Activated naive CD4-positive, alpha-beta T cell treated with anti-CD3 and anti-CD28 coated beads for 36 hours (primary cell): ENCODE measurements around the gene CYP4F22. TPM values are rescaled to one million over a fixed set of nuclear protein-coding genes. Genes with fewer than 3 reads are reported as not detected.
"Not testable (repeated sequence)": the region's sequence is repeated elsewhere in the genome, so short reads cannot be mapped to it uniquely, and the experiment has no call there.

Experiments used
- CTCF ChIA-PET: fragments of 350-600 bp; sonication (Branson Sonifier 250); formaldehyde crosslinking; loops from one replicate; lab custom pipeline; 2021; ENCODE audit warnings: antibody characterized with exemption; lab: Charles Lee
- DNase-seq: peaks from one replicate; pipeline ENCODE4 v3.0.0-alpha.2; 2020
- H3K27ac Mint-ChIP-seq: one replicate; pipeline ENCODE4 v1.8.0; 2021; ENCODE audit warnings: mild to moderate bottlenecking, mixed read lengths
- H3K27me3 Mint-ChIP-seq: one replicate; pipeline ENCODE4 v1.8.0; 2021; ENCODE audit warnings: low read depth, mixed read lengths
- H3K36me3 Mint-ChIP-seq: one replicate; pipeline ENCODE4 v1.8.0; 2021; ENCODE audit warnings: low read depth, mixed read lengths
- H3K4me1 Mint-ChIP-seq: one replicate; pipeline ENCODE4 v1.8.0; 2021; ENCODE audit warnings: low read depth, mixed read lengths
- H3K4me3 Mint-ChIP-seq: one replicate; pipeline ENCODE4 v1.8.0; 2021; ENCODE audit warnings: mild to moderate bottlenecking, moderate library complexity, mixed read lengths
- H3K9me3 Mint-ChIP-seq: one replicate; pipeline ENCODE4 v1.8.0; 2021; ENCODE audit warnings: mixed read lengths
- intact Hi-C: fragments of 100-400 bp; cut with micrococcal nuclease; formaldehyde crosslinking; loops from one replicate; pipeline ENCODE4 v1.15.1; 2023
- total RNA-seq, 2 experiments: library from RNA; stranded (reverse); gene quantifications; one replicate each; pipeline ENCODE4 v1.2.3, GENCODE V29; 2021

Gene CYP4F22
- total RNA-seq, 2 experiments from 2014 or later: 0.17 to 0.29 TPM

GRCh38 chr19:15527705-15528104, 19.4 kb downstream of the CYP4F22 start:
- peaks cover 5% of the 10 kb centered on the region for H3K9me3 Mint-ChIP-seq
- no peak overlapping the region for H3K27ac Mint-ChIP-seq
- H3K36me3 Mint-ChIP-seq: peaks cover 2% of the 10 kb centered on the region
- DNase-seq: no peak
- intact Hi-C loops: no loop called here
- H3K4me1 Mint-ChIP-seq: peaks cover 14% of the 10 kb centered on the region
- no peak overlapping the region for H3K4me3 Mint-ChIP-seq
- CTCF ChIA-PET: interaction anchor here (0.6 to 0.9 kb wide), 3 partner anchors 28 to 48 kb away, joined by 3 to 7 read pairs (median 5); no protein-coding TSS in a partner anchor
- no peaks in the 10 kb centered on the region for H3K27me3 Mint-ChIP-seq

- Mint-ChIP-seq H3K4me1 (peaks cover 25% of the 10 kb centered on the region), H3K36me3 (peaks cover 2% of the 10 kb centered on the region), H3K27ac (no peak overlapping the region), H3K27me3 (no peaks in the 10 kb centered on the region), H3K9me3 (peaks cover 5% of the 10 kb centered on the region), H3K4me3 (no peak overlapping the region)
- CTCF ChIA-PET: no interaction called here
- intact Hi-C loops: no loop called here
- no peak for DNase-seq
Observed at GRCh38 chr19:15529774-15530372, 21.5 kb downstream of the CYP4F22 start.

GRCh38 chr19:15532779-15533521, 24.6 kb downstream of the CYP4F22 start:
- peaks cover 2% of the 10 kb centered on the region for H3K36me3 Mint-ChIP-seq
- H3K4me1 Mint-ChIP-seq: peaks cover 34% of the 10 kb centered on the region
- peak overlapping the region; percentile 54 for H3K27ac Mint-ChIP-seq
- CTCF ChIA-PET: interaction anchor here (0.5 to 1.6 kb wide), 9 partner anchors 18 to 901 kb away, joined by 3 read pairs; no protein-coding TSS in a partner anchor
- peaks cover 5% of the 10 kb centered on the region for H3K9me3 Mint-ChIP-seq
- no peaks in the 10 kb centered on the region for H3K27me3 Mint-ChIP-seq
- intact Hi-C loops: loop anchor here (1.0 to 2.0 kb wide), 4 partner anchors 18 to 114 kb away; no protein-coding TSS in a partner anchor
- peak; percentile 61 for DNase-seq
- no peak overlapping the region for H3K4me3 Mint-ChIP-seq

GRCh38 chr19:15533522-15533830, 25.2 kb downstream of the CYP4F22 start:
- H3K27ac Mint-ChIP-seq, H3K36me3 Mint-ChIP-seq, DNase-seq, H3K4me3 Mint-ChIP-seq, H3K9me3 Mint-ChIP-seq, H3K27me3 Mint-ChIP-seq: not testable (repeated sequence)
- intact Hi-C loops: loop anchor here (1.0 to 2.0 kb wide), 4 partner anchors 19 to 114 kb away; no protein-coding TSS in a partner anchor
- H3K4me1 Mint-ChIP-seq: peaks cover 34% of the 10 kb centered on the region
- CTCF ChIA-PET: interaction anchor here (0.9 to 1.6 kb wide), 6 partner anchors 18 to 98 kb away, joined by 3 read pairs; no protein-coding TSS in a partner anchor

- intact Hi-C loops: no loop called here
- peaks cover 2% of the 10 kb centered on the region for H3K36me3 Mint-ChIP-seq
- CTCF ChIA-PET: interaction anchor here (0.8 kb wide), 1 partner anchor 16 kb away, joined by 3 read pairs; no protein-coding TSS in a partner anchor
- no peaks in the 10 kb centered on the region for H3K27me3 Mint-ChIP-seq
- H3K9me3 Mint-ChIP-seq: peaks cover 6% of the 10 kb centered on the region
- peaks cover 34% of the 10 kb centered on the region for H3K4me1 Mint-ChIP-seq
- H3K4me3 Mint-ChIP-seq: no peak overlapping the region
- no peak overlapping the region for H3K27ac Mint-ChIP-seq
- peak; percentile 35 for DNase-seq
Observed at GRCh38 chr19:15534957-15535864, 26.9 kb downstream of the CYP4F22 start.

GRCh38 chr19:15536350-15536749, 28.0 kb downstream of the CYP4F22 start:
- no peaks in the 10 kb centered on the region for H3K27me3 Mint-ChIP-seq
- peaks cover 2% of the 10 kb centered on the region for H3K9me3 Mint-ChIP-seq
- intact Hi-C loops: no loop called here
- H3K4me3 Mint-ChIP-seq: no peak overlapping the region
- no peaks in the 10 kb centered on the region for H3K36me3 Mint-ChIP-seq
- CTCF ChIA-PET: interaction anchor here (1.0 kb wide), 1 partner anchor 15 kb away, joined by 3 read pairs; no protein-coding TSS in a partner anchor
- no peak overlapping the region for H3K27ac Mint-ChIP-seq
- no peak for DNase-seq
- peaks cover 34% of the 10 kb centered on the region for H3K4me1 Mint-ChIP-seq

GRCh38 chr19:15538774-15539173, 30.4 kb downstream of the CYP4F22 start:
- CTCF ChIA-PET: no interaction called here
- Mint-ChIP-seq H3K4me1 (peaks cover 17% of the 10 kb centered on the region), H3K27me3 (no peaks in the 10 kb centered on the region), H3K27ac (no peak overlapping the region), H3K4me3 (no peak overlapping the region), H3K9me3 (peaks cover 2% of the 10 kb centered on the region), H3K36me3 (no peaks in the 10 kb centered on the region)
- peak; percentile 33 for DNase-seq
- intact Hi-C loops: no loop called here

- CTCF ChIA-PET: interaction anchor here (0.6 kb wide), 1 partner anchor 210 kb away, joined by 4 read pairs; no protein-coding TSS in a partner anchor
Observed at GRCh38 chr19:15539638-15540037, 31.3 kb downstream of the CYP4F22 start.

GRCh38 chr19:15540435-15540834, 32.1 kb downstream of the CYP4F22 start:
- no peaks in the 10 kb centered on the region for H3K27me3 Mint-ChIP-seq
- intact Hi-C loops: no loop called here
- DNase-seq: no peak
- H3K4me1 Mint-ChIP-seq: peaks cover 4% of the 10 kb centered on the region
- CTCF ChIA-PET: no interaction called here
- H3K4me3 Mint-ChIP-seq: no peak overlapping the region
- H3K9me3 Mint-ChIP-seq: peaks cover 2% of the 10 kb centered on the region
- H3K36me3 Mint-ChIP-seq: no peaks in the 10 kb centered on the region
- no peak overlapping the region for H3K27ac Mint-ChIP-seq

More at GRCh38 chr19:15539638-15540037, 31.3 kb downstream of the CYP4F22 start:
- Mint-ChIP-seq H3K27me3 (no peaks in the 10 kb centered on the region), H3K9me3 (peaks cover 2% of the 10 kb centered on the region), H3K27ac (no peak overlapping the region), H3K4me1 (peaks cover 12% of the 10 kb centered on the region), H3K36me3 (no peaks in the 10 kb centered on the region), H3K4me3 (no peak overlapping the region)
- no peak for DNase-seq
- intact Hi-C loops: no loop called here

- Mint-ChIP-seq H3K4me3 (no peak overlapping the region), H3K27me3 (no peaks in the 10 kb centered on the region), H3K36me3 (no peaks in the 10 kb centered on the region), H3K9me3 (no peaks in the 10 kb centered on the region), H3K4me1 (no peaks in the 10 kb centered on the region), H3K27ac (no peak overlapping the region)
- intact Hi-C loops: no loop called here
- CTCF ChIA-PET: interaction anchor here (0.5 to 1.3 kb wide), 3 partner anchors 10 to 204 kb away, joined by 3 read pairs; no protein-coding TSS in a partner anchor
- DNase-seq: no peak
Observed at GRCh38 chr19:15544283-15544682, 36.0 kb downstream of the CYP4F22 start.

- Mint-ChIP-seq H3K4me1 (no peaks in the 10 kb centered on the region), H3K9me3 (no peaks in the 10 kb centered on the region), H3K36me3 (no peaks in the 10 kb centered on the region), H3K4me3 (no peak overlapping the region), H3K27me3 (no peaks in the 10 kb centered on the region), H3K27ac (no peak overlapping the region)
- intact Hi-C loops: no loop called here
- CTCF ChIA-PET: interaction anchor here (0.6 to 1.3 kb wide), 2 partner anchors 37 to 78 kb away, joined by 3 read pairs; no protein-coding TSS in a partner anchor
- DNase-seq: no peak
Observed at GRCh38 chr19:15544970-15545369, 36.6 kb downstream of the CYP4F22 start.
